NT2/D1 (cell line): ENCODE data around the gene QKI.

ENCODE experiments used
- SUZ12 ChIP-seq: IDR thresholded peaks from 2 replicates; pipeline ENCODE4 v1.6.1; 2011; ENCODE audit not compliant: insufficient read length, insufficient read depth; ENCODE audit errors: extremely low read depth
- YY1 ChIP-seq: IDR thresholded peaks from 2 replicates; pipeline ENCODE4 v1.6.1; 2011; ENCODE audit not compliant: insufficient read length, insufficient read depth
- ZNF274 ChIP-seq: IDR thresholded peaks from 2 replicates; pipeline ENCODE4 v1.6.1; 2011; ENCODE audit warnings: mild to moderate bottlenecking, low read depth, low read length

- TF ChIP-seq YY1: no peak
- no peak for TF ChIP-seq SUZ12
- TF ChIP-seq ZNF274: no peak
Observed at GRCh38 chr6:163586888-163587287, 172.4 kb downstream of the QKI start.
